DOHH2 (cell line): ENCODE data around the gene FAT2.

Experiments
- H3F3A ChIP-seq: fragments of 200-600 bp; sonication (generic), shearing (Covaris generic); 2 replicates; pipeline ENCODE4 v1.6.0; 2016; ENCODE audit warnings: antibody characterized with exemption, mild to moderate bottlenecking; ENCODE audit not compliant: control insufficient read depth, insufficient read depth
- H3K27ac ChIP-seq: fragments of 200-600 bp; sonication (generic); 2 replicates; pipeline ENCODE4 v1.5.1; 2014; ENCODE audit warnings: low read depth, mild to moderate bottlenecking, low read length, moderate library complexity
- H3K27me3 ChIP-seq: fragments of 200-600 bp; sonication (generic); 2 replicates; pipeline ENCODE4 v1.6.1; 2014; ENCODE audit warnings: mild to moderate bottlenecking, low read length, mixed read lengths; ENCODE audit not compliant: control insufficient read depth
- H3K36me3 ChIP-seq: fragments of 200-600 bp; sonication (generic); 2 replicates; pipeline ENCODE4 v1.6.1; 2014; ENCODE audit warnings: mild to moderate bottlenecking, low read length, moderate library complexity, mixed read lengths; ENCODE audit not compliant: control insufficient read depth
- H3K4me1 ChIP-seq: fragments of 200-600 bp; sonication (generic); 2 replicates; pipeline ENCODE4 v1.6.1; 2014; ENCODE audit warnings: mild to moderate bottlenecking, low read length, mixed read lengths; ENCODE audit not compliant: control insufficient read depth
- H3K4me2 ChIP-seq: fragments of 200-600 bp; sonication (generic); 2 replicates; pipeline ENCODE4 v1.6.0; 2014; ENCODE audit warnings: mild to moderate bottlenecking, low read length, moderate library complexity
- H3K4me3 ChIP-seq: fragments of 200-600 bp; sonication (generic); 2 replicates; pipeline ENCODE4 v1.5.1; 2014; ENCODE audit warnings: mild to moderate bottlenecking, low read length, mixed read lengths
- H3K79me2 ChIP-seq: fragments of 200-600 bp; sonication (generic); 2 replicates; pipeline ENCODE4 v1.6.1; 2014; ENCODE audit warnings: mild to moderate bottlenecking, low read length, mixed read lengths; ENCODE audit not compliant: control insufficient read depth
- H3K9me2 ChIP-seq: fragments of 200-600 bp; sonication (generic); replicated peaks from 2 replicates; pipeline ENCODE4 v1.6.1; 2014; ENCODE audit warnings: mild to moderate bottlenecking, low read length, mixed read lengths; ENCODE audit not compliant: control insufficient read depth
- H3K9me3 ChIP-seq: fragments of 200-600 bp; sonication (generic); 2 replicates; pipeline ENCODE4 v1.6.1; 2014; ENCODE audit warnings: antibody characterized with exemption, low read length, mixed read lengths; ENCODE audit not compliant: control insufficient read depth, insufficient read depth
- H4K20me1 ChIP-seq: fragments of 200-600 bp; sonication (generic); 2 replicates; pipeline ENCODE4 v1.6.0; 2014; ENCODE audit warnings: low read depth, mild to moderate bottlenecking, antibody characterized with exemption, low read length, moderate library complexity; ENCODE audit not compliant: control insufficient read depth, insufficient read depth
- EZH2phosphoT487 ChIP-seq: fragments of 200-600 bp; sonication (generic); IDR thresholded peaks from 2 replicates; pipeline ENCODE4 v1.6.1; 2017; ENCODE audit warnings: borderline replicate concordance, mild to moderate bottlenecking, antibody characterized with exemption, low read length, moderate library complexity, mixed read lengths
- TF ChIP-seq, protein P1 (sequence below): fragments of 200-600 bp; sonication (generic); IDR thresholded peaks from one replicate; pipeline ENCODE4 v1.5.1; 2014; ENCODE audit warnings: antibody characterized with exemption, mild to moderate bottlenecking, low read depth, low read length; ENCODE audit not compliant: poor library complexity, severe bottlenecking

Gene FAT2

DNA sequence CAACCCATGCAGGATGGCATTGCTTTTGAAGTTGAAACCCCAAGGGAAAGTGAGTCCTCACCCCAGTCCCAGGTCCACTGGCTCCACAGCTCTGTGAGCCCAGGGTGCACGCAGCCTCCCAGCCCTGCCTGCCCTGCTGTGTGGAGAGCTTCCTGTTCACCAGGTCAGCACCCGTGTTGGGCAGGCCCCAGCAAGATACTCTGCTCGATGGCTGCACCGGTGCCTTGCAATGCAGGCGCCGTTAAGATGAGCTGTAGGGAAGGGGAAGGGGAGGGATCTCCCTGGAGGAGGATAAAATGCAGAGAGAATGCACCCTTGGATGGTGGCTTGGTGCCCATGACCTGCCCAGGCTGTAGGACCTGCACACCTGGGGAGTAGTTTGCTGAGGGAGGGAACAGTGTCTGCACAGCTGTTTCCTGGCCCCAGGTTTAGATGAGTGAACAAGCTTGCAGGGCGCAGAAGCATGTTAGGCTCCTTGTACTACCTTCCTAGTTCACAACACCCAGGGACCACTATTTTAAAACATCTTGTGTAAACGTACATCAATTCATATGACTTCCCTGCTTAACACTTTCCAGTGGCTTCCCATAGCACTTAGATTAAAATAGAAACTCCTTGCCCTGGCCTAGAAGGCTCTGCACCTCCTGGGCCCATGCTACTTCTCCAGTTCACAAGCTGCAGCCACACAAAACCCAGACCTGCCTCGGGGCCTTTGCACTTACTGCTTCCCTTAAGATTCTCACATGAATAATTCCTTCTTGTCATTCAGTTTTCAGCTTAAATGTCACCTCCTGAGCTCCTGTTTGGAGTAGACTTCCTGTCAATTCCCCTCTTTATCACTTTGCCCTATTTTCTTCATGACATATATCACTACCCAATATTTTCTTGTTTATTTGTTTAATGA, 19.6 kb downstream of the FAT2 start:
- Histone ChIP-seq H3F3A (no peaks in the 10 kb centered on the region), H3K4me2 (no peak overlapping the region), H3K27ac (no peak overlapping the region), H3K4me3 (no peak overlapping the region), H3K27me3 (peaks cover 13% of the 10 kb centered on the region), H3K9me3 (no peaks in the 10 kb centered on the region), H3K9me2 (no peaks in the 10 kb centered on the region), H3K4me1 (no peaks in the 10 kb centered on the region), H4K20me1 (no peaks in the 10 kb centered on the region), H3K36me3 (no peaks in the 10 kb centered on the region), H3K79me2 (no peaks in the 10 kb centered on the region)
- no peak for TF ChIP-seq EZH2phosphoT487
- TF ChIP-seq, protein P1, sequence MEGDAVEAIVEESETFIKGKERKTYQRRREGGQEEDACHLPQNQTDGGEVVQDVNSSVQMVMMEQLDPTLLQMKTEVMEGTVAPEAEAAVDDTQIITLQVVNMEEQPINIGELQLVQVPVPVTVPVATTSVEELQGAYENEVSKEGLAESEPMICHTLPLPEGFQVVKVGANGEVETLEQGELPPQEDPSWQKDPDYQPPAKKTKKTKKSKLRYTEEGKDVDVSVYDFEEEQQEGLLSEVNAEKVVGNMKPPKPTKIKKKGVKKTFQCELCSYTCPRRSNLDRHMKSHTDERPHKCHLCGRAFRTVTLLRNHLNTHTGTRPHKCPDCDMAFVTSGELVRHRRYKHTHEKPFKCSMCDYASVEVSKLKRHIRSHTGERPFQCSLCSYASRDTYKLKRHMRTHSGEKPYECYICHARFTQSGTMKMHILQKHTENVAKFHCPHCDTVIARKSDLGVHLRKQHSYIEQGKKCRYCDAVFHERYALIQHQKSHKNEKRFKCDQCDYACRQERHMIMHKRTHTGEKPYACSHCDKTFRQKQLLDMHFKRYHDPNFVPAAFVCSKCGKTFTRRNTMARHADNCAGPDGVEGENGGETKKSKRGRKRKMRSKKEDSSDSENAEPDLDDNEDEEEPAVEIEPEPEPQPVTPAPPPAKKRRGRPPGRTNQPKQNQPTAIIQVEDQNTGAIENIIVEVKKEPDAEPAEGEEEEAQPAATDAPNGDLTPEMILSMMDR, result no peak

DNA sequence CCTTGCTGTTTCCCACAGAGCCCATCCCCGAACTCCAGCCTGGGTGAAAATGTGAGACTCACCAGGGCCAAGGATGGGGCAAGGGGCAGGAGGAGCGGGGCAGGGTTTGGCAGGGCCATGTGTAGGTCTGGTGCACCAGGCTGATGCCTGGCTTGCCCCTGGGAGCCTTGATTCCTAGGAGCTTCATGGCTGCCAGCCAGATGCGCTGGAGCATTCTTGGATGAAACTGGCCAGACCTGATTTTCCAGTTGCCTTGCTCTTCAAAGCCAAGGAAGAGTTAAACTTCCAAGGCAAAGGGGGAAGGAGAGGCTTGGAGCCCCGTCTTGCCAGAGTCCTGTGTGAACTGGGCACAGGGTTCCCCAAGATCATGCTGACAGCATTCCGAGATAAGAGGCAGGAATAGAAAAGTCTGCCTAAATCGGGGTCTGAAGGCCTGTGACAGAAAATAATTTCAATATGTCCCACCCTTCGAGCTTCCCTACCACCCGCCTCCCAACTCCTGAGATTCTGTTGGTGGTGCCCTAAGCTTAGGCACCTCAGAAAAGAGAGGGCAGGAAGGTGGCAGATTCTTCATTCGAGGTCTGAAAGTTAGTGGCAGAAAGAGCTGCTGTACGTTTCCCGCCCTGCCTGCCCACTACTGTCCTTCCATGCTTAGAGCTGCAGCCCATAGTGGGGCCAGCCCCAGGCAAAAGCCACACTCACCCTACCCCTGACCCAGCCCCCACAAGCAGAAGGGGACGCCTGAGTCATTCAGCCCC, 20.4 kb downstream of the FAT2 start:
- Histone ChIP-seq H3K4me3 (no peak overlapping the region), H3K36me3 (no peaks in the 10 kb centered on the region), H3K27me3 (peaks cover 13% of the 10 kb centered on the region), H4K20me1 (no peaks in the 10 kb centered on the region), H3K4me2 (no peak overlapping the region), H3K79me2 (no peaks in the 10 kb centered on the region), H3K4me1 (no peaks in the 10 kb centered on the region), H3K9me2 (no peaks in the 10 kb centered on the region), H3F3A (no peaks in the 10 kb centered on the region), H3K9me3 (no peaks in the 10 kb centered on the region), H3K27ac (no peak overlapping the region)
- TF ChIP-seq, protein P1, result no peak
- TF ChIP-seq EZH2phosphoT487, result no peak

DNA sequence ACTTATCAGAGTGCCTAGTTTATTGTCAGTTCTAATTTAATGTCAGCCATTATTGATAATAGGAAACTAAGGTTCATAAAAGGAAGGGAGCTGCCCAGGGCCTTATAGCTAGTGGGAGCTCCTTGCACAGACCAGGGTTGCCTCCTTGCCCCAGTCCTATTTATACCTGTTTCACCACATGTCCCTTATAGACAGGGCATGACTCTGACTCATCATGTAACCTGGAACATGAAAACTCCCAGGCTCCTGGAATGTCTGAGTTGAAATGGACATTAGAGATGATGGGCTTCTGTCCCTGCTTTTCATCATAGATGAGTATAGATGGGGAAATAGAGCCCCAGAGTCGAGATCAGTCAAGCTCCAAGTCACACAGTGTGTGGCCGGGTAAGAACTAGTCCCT, 21.1 kb downstream of the FAT2 start:
- Histone ChIP-seq H3K36me3 (no peaks in the 10 kb centered on the region), H3K4me1 (no peaks in the 10 kb centered on the region), H3F3A (no peaks in the 10 kb centered on the region), H3K4me3 (no peak overlapping the region), H3K79me2 (no peaks in the 10 kb centered on the region), H4K20me1 (no peaks in the 10 kb centered on the region), H3K27ac (no peak overlapping the region), H3K9me2 (no peaks in the 10 kb centered on the region), H3K27me3 (peaks cover 10% of the 10 kb centered on the region), H3K9me3 (no peaks in the 10 kb centered on the region), H3K4me2 (no peak overlapping the region)
- TF ChIP-seq, protein P1, result no peak
- no peak for TF ChIP-seq EZH2phosphoT487
